Heart right ventricle (tissue), 16 donors: Measurements from ENCODE around the gene IL19. TPM values are rescaled to one million over a fixed set of nuclear protein-coding genes. Genes with fewer than 3 reads are reported as not detected.

Experiments used
- ATAC-seq, 8 donors: fragments of 200-7000 bp; cut with Tn5 transposase; one replicate each; pipeline ENCODE4 v1.9.1; 2020; ENCODE audit warnings: mild to moderate bottlenecking in 8 of 8, moderate library complexity in 8 of 8, moderate number of reproducible peaks in 1 of 8
- DNase-seq, 2 donors: peaks; one replicate each; pipeline ENCODE4 v3.0.0-alpha.2; 2020
- H3K27ac ChIP-seq, 10 donors: fragments of 200-600 bp; sonication (generic) in 2 of 10; one replicate each; pipeline versions ENCODE4 v1.5.0 to v1.8.0; 2020 to 2022; ENCODE audit warnings: mild to moderate bottlenecking in 3 of 10
- H3K27me3 ChIP-seq, 7 donors: fragments of 200-600 bp; one replicate each; pipeline ENCODE4 v1.8.0; 2021 to 2022; ENCODE audit warnings: mild to moderate bottlenecking in 2 of 7
- H3K36me3 ChIP-seq, 9 donors: fragments of 200-600 bp; sonication (generic) in 1 of 9; one replicate each; pipeline versions ENCODE4 v1.5.0 to v1.8.0; 2020 to 2022; ENCODE audit warnings: mild to moderate bottlenecking in 2 of 9
- H3K4me1 ChIP-seq, 9 donors: fragments of 200-600 bp; sonication (generic) in 1 of 9; one replicate each; pipeline versions ENCODE4 v1.5.0 to v1.8.0; 2020 to 2022; ENCODE audit warnings: mild to moderate bottlenecking in 4 of 9
- H3K4me3 ChIP-seq, 10 donors: fragments of 200-600 bp; sonication (generic) in 2 of 10; one replicate each; pipeline versions ENCODE4 v1.5.0 to v1.8.0; 2020 to 2022; ENCODE audit warnings: mild to moderate bottlenecking in 7 of 10, moderate library complexity in 2 of 10
- H3K9me3 ChIP-seq, 11 donors: fragments of 200-600 bp in 10 of 11; sonication (generic) in 2 of 11; one replicate each; pipeline versions ENCODE4 v1.5.0 to v1.8.0; 2013 to 2022; ENCODE audit warnings: mild to moderate bottlenecking in 2 of 11, control low read depth in 1 of 11, moderate library complexity in 1 of 11
- WGBS, 2 donors: extraction: QIAGEN DNeasy Blood & Tissue Kit; methylation state at CpG; one replicate each; pipeline ENCODE4 v1.1.7; 2013; ENCODE audit warnings: inconsistent platforms in 1 of 2; 5-methylcytosine and 5-hydroxymethylcytosine counted together
- intact Hi-C, 10 donors: fragments of 100-400 bp; cut with DNase I; formaldehyde crosslinking; loops; one replicate each; pipeline versions ENCODE4 v1.11.1 to v1.14.2; 2022
- polyA plus RNA-seq, 2 donors: library from polyadenylated mRNA; stranded (reverse); fragments of 200-250 nt; gene quantifications; one replicate each; pipeline ENCODE4 v1.2.3, GENCODE V29; 2013
- total RNA-seq, 10 donors: library from RNA; stranded (reverse); fragmentation: NEBNext Ultra II Directional in 3 of 10; extraction: Animal tissue kit (Norgen Biotek cat#: 25700) in 3 of 10; gene quantifications; one replicate each; pipeline versions ENCODE4 v1.2.1 to v1.2.4, GENCODE V29; 2021 to 2023
- TF ChIP-seq, protein P1 (sequence below), 9 donors: fragments of 200-600 bp; sonication (generic) in 2 of 9; IDR thresholded peaks; one replicate each; pipeline versions ENCODE4 v1.5.0 to v1.8.0; 2021 to 2022; ENCODE audit warnings: antibody characterized with exemption in 9 of 9, mild to moderate bottlenecking in 5 of 9, moderate library complexity in 1 of 9
- donor health status: Arrhythmogenic right ventricular cardiomyopathy.
- donor health status: ischemic (EF 13 %, LVEDD 7.1; RV severe dilation, severe dysfunction).
- donor health status: healthy with polysubstance abuse.
- donor health status: DM: no; HTN: yes; CAD: no.
- donor health status: DM: no; HTN: no; CAD: no.
- donor health status: ischemic (EF 25% LVEDD 6.9; RV normal size, moderate dysfunction).
- donor health status: ischemic (EF 25% LVEDD 5.7; RV mildly dilated, moderate dysfunction).
- donor health status: healthy.
- donor health status: DM: yes; HTN: yes; CAD: no.
- donor health status: Ischemic cardiomyopathy.
- donor health status: ischemic (EF 35%, LVEDD 5.7; RV mildly dilated, moderate dysfunction).
- donor health status: nonischemic (EF 11% LVEDD 7.7; RV severe dilation, severe dysfunction).
- donor health status: DM: yes; HTN: yes; CAD: no.
- donor health status: PGD.
- donor health status: ischemic (EF 29% LVEDD 5.4; RV normal size, mild dysfunction).
- donor health status: nonischemic (EF 23%, LVEDD 6.1; RV moderate dilation, normal function).

Gene IL19
- total and polyA plus RNA-seq, 12 donors: not detected

- WGBS, 2 donors: 91 to 93% methylated on average over 2 of the region's 2 CpGs
- ATAC-seq (no peak), DNase-seq (no peak)
- Histone ChIP-seq H3K27ac (no peak overlapping the region), H3K27me3 (peaks cover 0 to 6% (median 0%) of the 10 kb centered on the region in 7 donors), H3K9me3 (no peaks in the 10 kb centered on the region), H3K4me1 (peaks cover 0 to 54% (median 0%) of the 10 kb centered on the region in 9 donors), H3K36me3 (no peaks in the 10 kb centered on the region), H3K4me3 (no peak overlapping the region)
- intact Hi-C loops: no loop called here
- TF ChIP-seq, protein P1, sequence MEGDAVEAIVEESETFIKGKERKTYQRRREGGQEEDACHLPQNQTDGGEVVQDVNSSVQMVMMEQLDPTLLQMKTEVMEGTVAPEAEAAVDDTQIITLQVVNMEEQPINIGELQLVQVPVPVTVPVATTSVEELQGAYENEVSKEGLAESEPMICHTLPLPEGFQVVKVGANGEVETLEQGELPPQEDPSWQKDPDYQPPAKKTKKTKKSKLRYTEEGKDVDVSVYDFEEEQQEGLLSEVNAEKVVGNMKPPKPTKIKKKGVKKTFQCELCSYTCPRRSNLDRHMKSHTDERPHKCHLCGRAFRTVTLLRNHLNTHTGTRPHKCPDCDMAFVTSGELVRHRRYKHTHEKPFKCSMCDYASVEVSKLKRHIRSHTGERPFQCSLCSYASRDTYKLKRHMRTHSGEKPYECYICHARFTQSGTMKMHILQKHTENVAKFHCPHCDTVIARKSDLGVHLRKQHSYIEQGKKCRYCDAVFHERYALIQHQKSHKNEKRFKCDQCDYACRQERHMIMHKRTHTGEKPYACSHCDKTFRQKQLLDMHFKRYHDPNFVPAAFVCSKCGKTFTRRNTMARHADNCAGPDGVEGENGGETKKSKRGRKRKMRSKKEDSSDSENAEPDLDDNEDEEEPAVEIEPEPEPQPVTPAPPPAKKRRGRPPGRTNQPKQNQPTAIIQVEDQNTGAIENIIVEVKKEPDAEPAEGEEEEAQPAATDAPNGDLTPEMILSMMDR (IDR thresholded peaks at IDR 0.05): no peak
Measured at GRCh38 chr1:206829875-206830274, 59.3 kb downstream of the IL19 start.

DNA sequence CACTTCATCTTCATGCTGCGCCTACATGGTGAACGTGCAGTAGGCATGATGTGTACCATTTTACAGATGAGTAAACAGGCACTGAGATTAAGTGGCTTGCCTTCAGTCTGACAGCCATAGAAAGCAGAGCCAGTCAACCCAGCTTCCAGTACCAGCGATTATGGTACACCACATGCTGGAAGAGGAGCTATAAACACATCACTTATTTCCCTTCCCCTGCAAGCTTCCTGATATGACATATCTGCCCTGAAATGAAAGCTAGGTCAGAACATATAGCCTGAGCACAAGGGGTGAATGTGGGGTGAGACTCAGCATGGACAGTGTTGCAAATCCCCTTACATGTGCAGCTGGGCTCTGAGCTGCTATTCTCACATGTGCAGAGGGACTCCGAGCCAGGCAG is 61.1 kb downstream of the IL19 start:
- no peak overlapping the region for H3K4me3 ChIP-seq
- H3K4me1 ChIP-seq: peaks cover 0 to 54% (median 0%) of the 10 kb centered on the region in 9 donors
- 91 to 92% methylated on average over 4 of the region's 4 CpGs for WGBS, 2 donors
- no peaks in the 10 kb centered on the region for H3K9me3 ChIP-seq
- DNase-seq (no peak), ATAC-seq (no peak)
- no peak overlapping the region for H3K27ac ChIP-seq
- TF ChIP-seq, protein P1 (IDR thresholded peaks at IDR 0.05): no peak
- no peaks in the 10 kb centered on the region for H3K36me3 ChIP-seq
- H3K27me3 ChIP-seq: peaks cover 0 to 16% (median 4%) of the 10 kb centered on the region in 7 donors
- intact Hi-C loops: no loop called here

DNA sequence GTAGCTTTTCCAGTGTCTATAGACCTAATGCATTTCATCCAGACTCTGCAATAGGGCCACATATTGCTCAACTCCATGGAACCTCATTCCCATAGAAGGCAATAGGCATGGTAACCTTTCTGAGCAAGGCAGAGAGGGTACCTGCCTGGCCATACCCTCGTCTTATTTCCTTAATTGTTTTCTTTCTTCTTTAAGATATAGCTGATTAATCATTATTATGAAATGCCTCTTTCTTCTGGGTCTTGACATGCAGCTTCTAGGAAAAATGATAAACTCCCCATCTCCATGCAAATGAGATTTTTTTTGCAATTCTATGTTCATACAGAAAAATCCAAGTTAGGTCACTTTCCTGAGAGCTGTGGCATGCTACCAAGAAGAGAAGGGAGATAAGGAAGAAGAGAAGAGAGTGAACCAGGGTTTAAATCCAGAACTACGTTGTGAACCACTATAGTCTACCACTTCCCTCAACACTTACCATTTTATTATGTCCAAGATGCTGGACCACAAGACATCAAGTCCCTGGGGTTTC is 61.8 kb downstream of the IL19 start:
- TF ChIP-seq, protein P1 (IDR thresholded peaks at IDR 0.05): no peak
- H3K36me3 ChIP-seq: no peaks in the 10 kb centered on the region
- intact Hi-C loops: no loop called here
- 58 to 61% methylated on average over 2 of the region's 2 CpGs for whole genome bisulfite sequencing, 2 donors
- H3K27ac ChIP-seq: no peak overlapping the region
- H3K4me1 ChIP-seq: peaks cover 0 to 52% (median 0%) of the 10 kb centered on the region in 9 donors
- H3K4me3 ChIP-seq: no peak overlapping the region
- H3K27me3 ChIP-seq: peaks cover 0 to 24% (median 7%) of the 10 kb centered on the region in 7 donors
- no peaks in the 10 kb centered on the region for H3K9me3 ChIP-seq
- DNase-seq (no peak), ATAC-seq (no peak)

DNA sequence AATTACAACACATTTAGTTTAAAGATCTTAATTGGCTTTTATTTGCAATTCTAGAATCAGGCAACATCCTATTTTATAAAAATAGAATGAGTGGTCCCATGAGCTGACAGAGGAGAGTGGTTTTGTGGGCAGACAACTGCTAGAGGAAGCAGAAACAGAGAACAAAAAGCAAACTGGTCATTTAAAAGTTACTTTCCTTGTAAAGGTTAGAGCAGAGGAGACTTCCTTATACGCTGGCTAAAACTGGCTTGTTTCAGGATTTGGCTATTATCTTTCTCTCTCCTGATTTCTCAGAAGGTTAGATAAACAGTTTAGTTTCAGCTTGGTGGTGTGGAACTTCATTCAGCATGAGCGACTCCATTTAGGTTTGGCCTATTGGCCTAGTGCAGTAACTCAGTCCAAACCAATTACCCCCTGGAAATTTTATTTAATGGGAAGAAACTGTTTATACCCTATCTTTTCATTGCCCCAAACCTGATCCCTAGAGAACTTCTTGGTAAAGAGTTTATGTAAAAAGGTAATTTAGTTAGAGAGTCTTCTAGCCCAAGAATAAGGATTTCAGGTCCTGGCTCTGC is 62.6 kb downstream of the IL19 start:
- DNase-seq (no peak), ATAC-seq (no peak)
- Histone ChIP-seq H3K36me3 (no peaks in the 10 kb centered on the region), H3K27me3 (peaks cover 0 to 24% (median 12%) of the 10 kb centered on the region in 7 donors), H3K4me1 (peaks cover 0 to 52% (median 0%) of the 10 kb centered on the region in 9 donors), H3K9me3 (no peaks in the 10 kb centered on the region), H3K27ac (no peak overlapping the region), H3K4me3 (no peak overlapping the region)
- intact Hi-C loops: no loop called here
- TF ChIP-seq, protein P1 (IDR thresholded peaks at IDR 0.05): no peak
- 76 to 85% methylated on average over 2 of the region's 2 CpGs for WGBS, 2 donors
